K562 (cell line): Measurements from ENCODE around the gene TEX22. TPM values are rescaled to one million over a fixed set of nuclear protein-coding genes. Genes with fewer than 3 reads are reported as not detected.

Experiments
- BRD4 ChIP-seq: fragments of 200-600 bp; sonication (generic); IDR thresholded peaks from 2 replicates; pipeline ENCODE4 v1.6.1; 2017; ENCODE audit warnings: inconsistent platforms
- EGR1 ChIP-seq: fragments of 450-650 bp; conservative IDR thresholded peaks from 2 replicates; pipeline ENCODE4 v1.6.1; 2017; ENCODE audit warnings: mild to moderate bottlenecking
- ETS2 ChIP-seq: IDR thresholded peaks from 2 replicates; pipeline ENCODE4 v1.6.1; 2016; ENCODE audit warnings: borderline replicate concordance, missing genetic modification characterization, mild to moderate bottlenecking, moderate library complexity, missing compliant biosample characterization; ENCODE audit not compliant: poor library complexity, severe bottlenecking
- ETV5 ChIP-seq: sonication (generic); formaldehyde crosslinking; IDR thresholded peaks from 2 replicates; pipeline ENCODE4 v1.4.0; 2020; ENCODE audit warnings: low read depth, mild to moderate bottlenecking, missing genetic modification reagents
- LCOR ChIP-seq: sonication (generic); formaldehyde crosslinking; IDR thresholded peaks from 2 replicates; pipeline ENCODE4 v1.8.0; 2022; ENCODE audit warnings: mild to moderate bottlenecking, missing genetic modification reagents
- NRF1 ChIP-seq, 2 experiments: fragments of 450-650 bp; IDR thresholded peaks in 1 of 2; conservative IDR thresholded peaks in 1 of 2; 2 replicates each; pipeline ENCODE4 v1.6.1; 2014; ENCODE audit warnings: mild to moderate bottlenecking in 2 of 2
- SLC30A9 ChIP-seq: fragments of 250-450 bp; sonication (Bioruptor Pico); IDR thresholded peaks from 2 replicates; pipeline ENCODE4 v1.8.0; 2022; ENCODE audit warnings: mild to moderate bottlenecking, moderate library complexity
- TCF15 ChIP-seq: fragments of 250-450 bp; sonication (Bioruptor Pico); IDR thresholded peaks from 2 replicates; pipeline ENCODE4 v1.8.0; 2022; ENCODE audit warnings: moderate library complexity, mild to moderate bottlenecking, inconsistent platforms
- USF1 ChIP-seq: sonication (generic); formaldehyde crosslinking; IDR thresholded peaks from 2 replicates; pipeline ENCODE4 v1.9.0; 2022; ENCODE audit warnings: mild to moderate bottlenecking, missing genetic modification reagents
- ZC3H4 ChIP-seq: sonication (generic); formaldehyde crosslinking; IDR thresholded peaks from 2 replicates; pipeline ENCODE4 v1.9.0; 2021; ENCODE audit warnings: missing genetic modification reagents, borderline replicate concordance
- ZNF282 ChIP-seq: sonication (generic); formaldehyde crosslinking; IDR thresholded peaks from 2 replicates; pipeline ENCODE4 v1.8.1; 2023; ENCODE audit warnings: missing genetic modification reagents
- polyA plus RNA-seq, 8 experiments: library from polyadenylated mRNA; depleted of rRNA in 4 of 8; stranded (reverse) in 5 of 8; unstranded in 3 of 8; fragments of >200 nt; fragmentation: Nextera tagmentation in 2 of 8; fragmentation: Illumina TruSeq in 1 of 8; extraction: Ambion mirVana in 2 of 8; extraction: Trizol in 1 of 8; gene quantifications; 2 replicates each; pipeline versions ENCODE4 v1.2.1 to v1.2.3, GENCODE V29; 2011 to 2014; ENCODE audit warnings: inconsistent platforms in 1 of 8, missing spikeins in 1 of 8
- total RNA-seq, 7 experiments: library from RNA; depleted of rRNA in 6 of 7; stranded (reverse); fragments of >200 nt in 6 of 7; fragmentation: Illumina TruSeq in 2 of 7; extraction: Trizol in 2 of 7; gene quantifications; 2 replicates each; pipeline versions ENCODE4 v1.2.1 to v1.2.3, GENCODE V29; 2011 to 2021; ENCODE audit warnings: low replicate concordance in 1 of 7
- TF ChIP-seq, protein P1 (sequence below), 2 experiments: fragments of 450-650 bp in 1 of 2; IDR thresholded peaks; 2 replicates each; pipeline ENCODE4 v1.6.1; 2011 to 2017; ENCODE audit warnings: low read depth in 2 of 2, antibody characterized with exemption in 1 of 2, borderline replicate concordance in 1 of 2, low read length in 1 of 2, mild to moderate bottlenecking in 1 of 2, mixed read lengths in 1 of 2; ENCODE audit not compliant: control insufficient read depth in 1 of 2
- TF ChIP-seq, protein P2 (sequence below): fragments of 250-450 bp; sonication (Bioruptor Pico); IDR thresholded peaks from 2 replicates; pipeline ENCODE4 v1.4.0; 2020; ENCODE audit warnings: mild to moderate bottlenecking, moderate library complexity, borderline replicate concordance
- TF ChIP-seq, protein P3 (sequence below): fragments of 150-350 bp; IDR thresholded peaks from 2 replicates; pipeline ENCODE4 v1.6.1; 2014; ENCODE audit warnings: low read depth, mild to moderate bottlenecking, low read length, borderline replicate concordance

TEX22 gene
- total and polyA plus RNA-seq, 9 of the 15 experiments (the other 6 are each of a cell fraction or from before 2014, with no cell fraction given), result 0.04 to 1.7 (median 0.23) TPM; not detected in 2

DNA sequence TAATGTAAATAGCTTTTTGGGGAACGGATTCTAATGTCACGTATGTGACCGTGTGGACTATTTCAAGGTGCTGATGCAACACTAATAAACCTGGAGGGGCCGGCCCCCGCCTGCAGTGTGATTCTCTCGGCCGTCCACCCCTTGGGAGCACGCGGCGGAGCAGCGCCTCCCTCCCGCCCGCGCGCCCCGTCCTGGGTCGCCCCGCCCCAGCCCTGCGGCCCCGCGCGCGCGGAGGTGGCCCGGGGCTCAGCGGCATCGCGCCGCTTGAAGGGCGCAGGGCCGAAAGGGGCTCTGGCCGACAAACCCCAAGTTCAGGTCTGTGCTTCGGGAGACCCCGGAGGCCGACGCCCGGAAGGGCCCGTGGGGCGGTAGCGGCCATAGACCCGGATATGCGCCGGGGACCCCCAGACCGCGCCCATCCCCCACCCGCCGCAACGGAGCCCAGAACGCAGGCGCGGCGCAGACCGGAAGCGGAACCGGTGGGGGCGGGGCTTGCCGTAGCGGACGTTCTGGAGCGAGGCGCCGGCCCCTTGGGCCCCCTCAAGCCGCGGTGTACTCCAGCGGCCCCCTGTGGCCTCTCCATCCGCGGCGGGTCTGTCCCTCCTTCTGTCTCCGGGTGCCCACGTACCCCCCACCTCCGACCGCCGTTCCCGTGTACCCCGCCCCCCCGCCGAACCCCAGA is at the start of gene TEX22 (continued):
- TF ChIP-seq, protein P1, sequence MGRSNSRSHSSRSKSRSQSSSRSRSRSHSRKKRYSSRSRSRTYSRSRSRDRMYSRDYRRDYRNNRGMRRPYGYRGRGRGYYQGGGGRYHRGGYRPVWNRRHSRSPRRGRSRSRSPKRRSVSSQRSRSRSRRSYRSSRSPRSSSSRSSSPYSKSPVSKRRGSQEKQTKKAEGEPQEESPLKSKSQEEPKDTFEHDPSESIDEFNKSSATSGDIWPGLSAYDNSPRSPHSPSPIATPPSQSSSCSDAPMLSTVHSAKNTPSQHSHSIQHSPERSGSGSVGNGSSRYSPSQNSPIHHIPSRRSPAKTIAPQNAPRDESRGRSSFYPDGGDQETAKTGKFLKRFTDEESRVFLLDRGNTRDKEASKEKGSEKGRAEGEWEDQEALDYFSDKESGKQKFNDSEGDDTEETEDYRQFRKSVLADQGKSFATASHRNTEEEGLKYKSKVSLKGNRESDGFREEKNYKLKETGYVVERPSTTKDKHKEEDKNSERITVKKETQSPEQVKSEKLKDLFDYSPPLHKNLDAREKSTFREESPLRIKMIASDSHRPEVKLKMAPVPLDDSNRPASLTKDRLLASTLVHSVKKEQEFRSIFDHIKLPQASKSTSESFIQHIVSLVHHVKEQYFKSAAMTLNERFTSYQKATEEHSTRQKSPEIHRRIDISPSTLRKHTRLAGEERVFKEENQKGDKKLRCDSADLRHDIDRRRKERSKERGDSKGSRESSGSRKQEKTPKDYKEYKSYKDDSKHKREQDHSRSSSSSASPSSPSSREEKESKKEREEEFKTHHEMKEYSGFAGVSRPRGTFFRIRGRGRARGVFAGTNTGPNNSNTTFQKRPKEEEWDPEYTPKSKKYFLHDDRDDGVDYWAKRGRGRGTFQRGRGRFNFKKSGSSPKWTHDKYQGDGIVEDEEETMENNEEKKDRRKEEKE (IDR thresholded peaks at IDR 0.05; ENCODE audit: borderline replicate concordance in 1 of 2, control insufficient read depth in 1 of 2, low read depth in 2 of 2, low read length in 1 of 2), result no peak
- no peak for TF ChIP-seq TCF15 (CRISPR knock-in tag)
- peak; percentile 52; the same call in 1 of the 2 replicates for TF ChIP-seq ETV5 (CRISPR knock-in tag)
- TF ChIP-seq ETS2 (tag), result no peak
- TF ChIP-seq, protein P2, sequence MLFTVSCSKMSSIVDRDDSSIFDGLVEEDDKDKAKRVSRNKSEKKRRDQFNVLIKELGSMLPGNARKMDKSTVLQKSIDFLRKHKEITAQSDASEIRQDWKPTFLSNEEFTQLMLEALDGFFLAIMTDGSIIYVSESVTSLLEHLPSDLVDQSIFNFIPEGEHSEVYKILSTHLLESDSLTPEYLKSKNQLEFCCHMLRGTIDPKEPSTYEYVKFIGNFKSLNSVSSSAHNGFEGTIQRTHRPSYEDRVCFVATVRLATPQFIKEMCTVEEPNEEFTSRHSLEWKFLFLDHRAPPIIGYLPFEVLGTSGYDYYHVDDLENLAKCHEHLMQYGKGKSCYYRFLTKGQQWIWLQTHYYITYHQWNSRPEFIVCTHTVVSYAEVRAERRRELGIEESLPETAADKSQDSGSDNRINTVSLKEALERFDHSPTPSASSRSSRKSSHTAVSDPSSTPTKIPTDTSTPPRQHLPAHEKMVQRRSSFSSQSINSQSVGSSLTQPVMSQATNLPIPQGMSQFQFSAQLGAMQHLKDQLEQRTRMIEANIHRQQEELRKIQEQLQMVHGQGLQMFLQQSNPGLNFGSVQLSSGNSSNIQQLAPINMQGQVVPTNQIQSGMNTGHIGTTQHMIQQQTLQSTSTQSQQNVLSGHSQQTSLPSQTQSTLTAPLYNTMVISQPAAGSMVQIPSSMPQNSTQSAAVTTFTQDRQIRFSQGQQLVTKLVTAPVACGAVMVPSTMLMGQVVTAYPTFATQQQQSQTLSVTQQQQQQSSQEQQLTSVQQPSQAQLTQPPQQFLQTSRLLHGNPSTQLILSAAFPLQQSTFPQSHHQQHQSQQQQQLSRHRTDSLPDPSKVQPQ, result no peak
- no peak for TF ChIP-seq LCOR
- TF ChIP-seq EGR1, result no peak; the same call in 1 of the 2 replicates
- peak; percentile 91 to 92 for TF ChIP-seq NRF1 (conservative IDR thresholded peaks at IDR 0.05 in 1 of 2, IDR thresholded peaks at IDR 0.05 in 1 of 2)
- no peak for TF ChIP-seq SLC30A9 (CRISPR knock-in tag)
- TF ChIP-seq USF1, result no peak
- TF ChIP-seq ZNF282, result no peak
- TF ChIP-seq BRD4, result no peak
- TF ChIP-seq ZC3H4 (CRISPR knock-in tag), result no peak
- TF ChIP-seq, protein P3, sequence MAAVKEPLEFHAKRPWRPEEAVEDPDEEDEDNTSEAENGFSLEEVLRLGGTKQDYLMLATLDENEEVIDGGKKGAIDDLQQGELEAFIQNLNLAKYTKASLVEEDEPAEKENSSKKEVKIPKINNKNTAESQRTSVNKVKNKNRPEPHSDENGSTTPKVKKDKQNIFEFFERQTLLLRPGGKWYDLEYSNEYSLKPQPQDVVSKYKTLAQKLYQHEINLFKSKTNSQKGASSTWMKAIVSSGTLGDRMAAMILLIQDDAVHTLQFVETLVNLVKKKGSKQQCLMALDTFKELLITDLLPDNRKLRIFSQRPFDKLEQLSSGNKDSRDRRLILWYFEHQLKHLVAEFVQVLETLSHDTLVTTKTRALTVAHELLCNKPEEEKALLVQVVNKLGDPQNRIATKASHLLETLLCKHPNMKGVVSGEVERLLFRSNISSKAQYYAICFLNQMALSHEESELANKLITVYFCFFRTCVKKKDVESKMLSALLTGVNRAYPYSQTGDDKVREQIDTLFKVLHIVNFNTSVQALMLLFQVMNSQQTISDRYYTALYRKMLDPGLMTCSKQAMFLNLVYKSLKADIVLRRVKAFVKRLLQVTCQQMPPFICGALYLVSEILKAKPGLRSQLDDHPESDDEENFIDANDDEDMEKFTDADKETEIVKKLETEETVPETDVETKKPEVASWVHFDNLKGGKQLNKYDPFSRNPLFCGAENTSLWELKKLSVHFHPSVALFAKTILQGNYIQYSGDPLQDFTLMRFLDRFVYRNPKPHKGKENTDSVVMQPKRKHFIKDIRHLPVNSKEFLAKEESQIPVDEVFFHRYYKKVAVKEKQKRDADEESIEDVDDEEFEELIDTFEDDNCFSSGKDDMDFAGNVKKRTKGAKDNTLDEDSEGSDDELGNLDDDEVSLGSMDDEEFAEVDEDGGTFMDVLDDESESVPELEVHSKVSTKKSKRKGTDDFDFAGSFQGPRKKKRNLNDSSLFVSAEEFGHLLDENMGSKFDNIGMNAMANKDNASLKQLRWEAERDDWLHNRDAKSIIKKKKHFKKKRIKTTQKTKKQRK, result no peak
